Vagina (tissue), 1 donor: ENCODE measurements around the gene MARK3. TPM values are rescaled to one million over a fixed set of nuclear protein-coding genes. Genes with fewer than 3 reads are reported as not detected.

Experiments used
- small RNA-seq: library from RNA; depleted of rRNA; stranded (forward); fragments of <200 nt; gene quantifications from one replicate; pipeline ENCODE3, GENCODE V24; 2016
- total RNA-seq: library from RNA; depleted of rRNA; stranded (reverse); fragments of >200 nt; gene quantifications from one replicate; pipeline ENCODE4 v1.2.3, GENCODE V29; 2016

The MARK3 gene
- total RNA-seq, 1 donor from 2014 or later: 77.6 TPM

Small RNA genes within 50 kb of the gene (small RNA-seq; reads per million reads assigned to genes)
- gene RNU7-160P (not detected), gene SNORA28 (18.5 reads per million, percentile 95 among the genes with 10 or more reads in this experiment)

Other genes starting within 250 kb of the MARK3 start
- gene EIF5, start 51.2 kb upstream of the MARK3 start, total RNA-seq: 186 TPM
- 179 TPM for gene CKB, start 137.4 kb downstream of the MARK3 start, total RNA-seq
- gene TRMT61A, start 143.8 kb downstream of the MARK3 start, total RNA-seq: 17.7 TPM
- 21.6 TPM for gene BAG5, start 177.2 kb downstream of the MARK3 start, total RNA-seq
- gene COA8, start 177.5 kb downstream of the MARK3 start, total RNA-seq: 17.2 TPM
- 322 TPM for gene KLC1, start 243.8 kb downstream of the MARK3 start, total RNA-seq